Stomach smooth muscle (tissue), 2 donors: Measurements from ENCODE around the gene CLCNKA.
"Not testable (repeated sequence)": the region's sequence is repeated elsewhere in the genome, so short reads cannot be mapped to it uniquely, and the experiment has no call there.

Experiments
- H3K27ac ChIP-seq: one replicate; pipeline ENCODE4 v1.7.0; 2013; ENCODE audit warnings: mild to moderate bottlenecking, low read length, inconsistent platforms
- H3K27me3 ChIP-seq, 2 donors: one replicate each; pipeline ENCODE4 v1.7.0; 2013; ENCODE audit warnings: low read length in 2 of 2; ENCODE audit not compliant: insufficient read depth in 2 of 2, control insufficient read depth in 1 of 2
- H3K36me3 ChIP-seq, 2 donors: one replicate each; pipeline ENCODE4 v1.7.0; 2013; ENCODE audit warnings: low read length in 2 of 2; ENCODE audit not compliant: control insufficient read depth in 2 of 2, insufficient read depth in 2 of 2
- H3K4me1 ChIP-seq: one replicate; pipeline ENCODE4 v1.7.0; 2013; ENCODE audit warnings: low read length; ENCODE audit not compliant: control insufficient read depth, insufficient read depth
- H3K4me3 ChIP-seq, 2 donors: one replicate each; pipeline ENCODE4 v1.7.0; 2013; ENCODE audit warnings: low read length in 2 of 2
- H3K9ac ChIP-seq, 2 donors: one replicate each; pipeline ENCODE4 v1.7.0; 2013; ENCODE audit warnings: low read length in 2 of 2, mild to moderate bottlenecking in 1 of 2
- H3K9me3 ChIP-seq, 2 donors: one replicate each; pipeline ENCODE4 v1.7.0; 2013; ENCODE audit warnings: low read length in 2 of 2; ENCODE audit not compliant: control insufficient read depth in 2 of 2
- donor health status: healthy.
- donor health status: Pancreatic carcinoma.

The CLCNKA gene

DNA sequence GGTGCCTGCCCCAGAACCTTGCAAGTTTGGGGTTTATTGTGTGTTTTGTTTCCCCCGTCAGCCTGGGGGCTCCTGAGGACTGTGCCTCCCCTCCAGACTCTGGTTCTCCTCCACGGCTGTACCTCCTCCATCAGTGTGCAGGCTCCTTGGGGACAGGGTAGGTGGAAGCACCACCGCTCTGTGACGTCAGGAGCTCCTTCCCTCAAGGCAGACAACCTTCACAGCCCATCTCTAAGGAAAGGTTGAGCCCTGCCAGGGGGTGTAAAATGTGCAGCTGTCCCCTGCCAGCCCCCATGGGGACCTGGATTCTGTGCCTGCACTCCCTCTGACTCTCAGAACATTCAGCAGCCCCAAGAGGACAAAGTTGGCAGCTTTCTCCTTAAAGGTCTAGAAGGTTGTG, 3.5 kb upstream of the CLCNKA start:
- Histone ChIP-seq H3K36me3 (peaks cover 0 to 2% of the 10 kb centered on the region in 2 donors), H3K27me3 (no peaks in the 10 kb centered on the region), H3K4me3 (peak overlapping the region; percentile 50 to 84), H3K9me3 (no peaks in the 10 kb centered on the region), H3K27ac (peak overlapping the region; percentile 98), H3K4me1 (peaks cover 87% of the 10 kb centered on the region), H3K9ac (peak overlapping the region; percentile 85 to 95)

DNA sequence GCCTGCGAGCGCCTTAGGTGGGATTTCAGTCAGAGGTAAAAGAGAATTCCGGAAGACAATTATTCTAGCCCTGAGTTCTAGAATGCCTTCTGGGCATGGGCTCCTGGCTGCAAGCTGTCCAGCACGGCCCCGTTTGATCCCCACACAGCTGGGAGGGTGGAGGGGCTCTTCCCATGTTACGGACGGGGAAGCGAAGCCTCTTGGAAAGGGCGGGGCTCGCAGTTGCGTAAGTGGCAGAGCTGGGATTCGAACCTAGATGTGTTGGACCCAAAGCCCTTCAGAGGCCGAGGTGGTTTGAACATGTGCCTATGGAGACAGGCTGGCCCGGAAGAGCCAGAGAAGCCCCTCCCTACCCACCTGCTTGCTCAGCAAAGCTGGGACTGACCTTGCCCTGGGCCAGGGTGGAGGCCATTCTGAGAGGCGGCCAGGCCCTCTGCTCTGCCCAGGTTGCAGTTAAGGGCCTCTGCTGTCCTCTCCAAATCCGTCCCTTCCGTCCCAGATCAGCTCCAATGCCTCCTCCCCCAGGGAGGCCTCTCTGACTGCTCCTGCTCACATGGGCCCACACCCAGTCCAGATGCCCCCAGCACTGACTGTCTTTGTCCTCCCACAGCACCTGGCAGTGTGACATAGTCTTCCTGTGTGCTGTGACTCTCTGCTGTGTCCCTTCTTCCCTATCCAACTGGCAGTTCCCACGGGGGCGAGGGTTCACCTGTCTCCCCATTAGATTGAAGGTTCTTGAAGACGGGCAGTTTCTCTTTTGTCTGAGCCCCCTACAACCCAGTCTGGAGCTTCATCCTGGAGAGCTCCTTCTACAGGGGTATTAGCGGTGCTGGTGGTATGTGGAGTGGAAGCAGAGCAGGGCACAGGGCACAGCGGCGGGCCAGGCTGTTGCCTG, 2.8 kb upstream of the CLCNKA start:
- Histone ChIP-seq H3K36me3 (peaks cover 0 to 2% of the 10 kb centered on the region in 2 donors), H3K9ac (peak overlapping the region; percentile 85 to 95), H3K9me3 (no peaks in the 10 kb centered on the region), H3K27me3 (no peaks in the 10 kb centered on the region), H3K4me1 (peaks cover 82% of the 10 kb centered on the region), H3K27ac (peak overlapping the region; percentile 98), H3K4me3 (peak overlapping the region in 1 of 2 donors; percentile 84)

DNA sequence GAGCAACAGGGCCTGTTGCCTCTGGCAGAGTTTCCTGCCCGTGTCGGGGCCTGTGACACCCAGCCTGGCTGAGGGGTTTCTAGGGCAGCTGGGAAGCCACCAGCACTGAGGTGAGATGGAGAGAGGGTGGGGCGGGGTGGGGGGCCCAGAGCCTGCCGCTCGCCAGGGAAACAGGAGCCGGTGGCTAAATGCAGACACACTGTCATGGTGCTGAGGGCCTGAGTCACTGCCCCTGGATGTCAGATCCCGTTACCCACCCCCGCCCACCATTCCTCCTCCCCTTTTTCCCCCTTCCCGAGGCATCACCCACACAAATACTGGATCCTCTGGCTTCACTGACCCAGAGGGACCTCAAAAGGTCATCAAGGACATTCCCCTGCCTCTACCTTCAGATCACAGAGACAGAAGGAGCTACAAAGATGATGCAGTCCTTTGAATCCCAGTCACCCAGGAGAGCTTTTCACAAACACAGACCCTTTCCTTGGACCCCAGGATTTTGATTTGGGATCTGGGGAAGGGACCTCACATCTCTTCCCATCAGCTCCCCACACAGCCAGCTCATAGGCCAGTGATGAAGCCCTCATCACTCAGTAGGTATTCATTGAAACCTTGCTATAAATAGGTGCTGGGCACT, 2.1 kb upstream of the CLCNKA start:
- H3K4me1 ChIP-seq: peaks cover 75% of the 10 kb centered on the region
- peak overlapping the region; percentile 98 for H3K27ac ChIP-seq
- peaks cover 0 to 2% of the 10 kb centered on the region in 2 donors for H3K36me3 ChIP-seq
- peak overlapping the region in 1 of 2 donors; percentile 15 for H3K4me3 ChIP-seq
- H3K27me3 ChIP-seq: no peaks in the 10 kb centered on the region
- peak overlapping the region; percentile 85 to 95 for H3K9ac ChIP-seq
- H3K9me3 ChIP-seq: no peaks in the 10 kb centered on the region

DNA sequence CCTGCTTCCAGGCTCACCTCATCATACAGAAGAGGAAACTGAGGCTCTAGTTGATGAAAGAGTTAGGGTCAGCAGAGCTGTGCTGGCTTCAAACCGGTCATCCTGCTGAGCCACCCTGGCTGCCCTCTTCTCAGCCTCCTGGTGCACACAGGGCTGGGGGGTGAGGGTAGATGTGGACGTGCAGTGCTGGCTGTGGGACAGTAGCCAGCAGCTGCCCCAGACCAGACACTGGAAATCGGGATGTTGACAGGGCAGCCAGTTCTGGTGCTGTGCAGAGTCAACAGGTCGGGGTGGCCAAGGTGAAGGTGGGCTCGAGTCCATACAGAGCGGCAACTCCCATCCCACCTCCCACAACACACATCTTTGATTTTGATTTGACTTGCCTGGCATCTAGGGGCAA, 1.5 kb upstream of the CLCNKA start:
- Histone ChIP-seq H3K9ac (peak overlapping the region; percentile 73 to 95), H3K27me3 (no peaks in the 10 kb centered on the region), H3K9me3 (no peaks in the 10 kb centered on the region), H3K4me1 (peaks cover 69% of the 10 kb centered on the region), H3K27ac (peak overlapping the region; percentile 98), H3K36me3 (no peaks in the 10 kb centered on the region), H3K4me3 (no peak overlapping the region)

DNA sequence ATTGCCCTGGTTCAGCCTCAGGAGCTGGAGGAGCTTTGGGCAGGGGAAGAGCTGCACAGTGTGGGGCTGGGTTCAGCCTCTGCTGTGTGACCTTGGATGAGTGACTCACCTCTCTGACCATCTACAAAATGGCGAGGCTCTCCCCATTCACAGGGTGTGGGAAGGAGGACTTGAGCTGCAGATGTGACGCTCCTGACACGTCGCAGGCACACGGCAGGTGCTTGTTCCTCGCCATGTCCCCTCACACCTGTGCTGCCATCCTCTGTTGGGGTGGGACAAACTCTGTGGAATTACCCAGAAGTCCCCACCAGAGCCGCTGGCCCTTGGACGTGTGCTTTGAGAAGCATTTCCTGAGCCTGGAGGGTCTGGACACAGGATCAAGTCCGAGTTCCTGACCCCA, 958 bp upstream of the CLCNKA start:
- H3K27me3 ChIP-seq, H3K9me3 ChIP-seq, H3K4me3 ChIP-seq, H3K36me3 ChIP-seq: not testable (repeated sequence)
- Histone ChIP-seq H3K4me1 (peaks cover 64% of the 10 kb centered on the region), H3K27ac (peak overlapping the region; percentile 98), H3K9ac (peak overlapping the region in 1 of 2 donors; percentile 95)

DNA sequence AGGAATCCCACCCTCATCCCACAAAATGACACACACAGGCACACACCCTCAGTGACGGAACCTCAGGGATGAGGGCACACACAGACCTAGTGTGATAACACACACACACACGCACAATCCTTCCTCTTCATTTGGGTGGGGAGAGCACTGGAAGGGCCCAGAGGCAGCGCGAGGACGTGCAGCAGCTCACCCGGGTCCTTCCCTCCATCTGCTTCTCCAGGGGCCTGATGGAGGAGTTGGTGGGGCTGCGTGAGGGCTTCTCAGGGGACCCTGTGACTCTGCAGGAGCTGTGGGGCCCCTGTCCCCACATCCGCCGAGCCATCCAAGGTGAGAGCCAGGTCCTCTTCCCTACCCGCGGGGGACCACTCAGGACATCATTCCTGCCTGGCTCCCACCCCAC, 557 bp downstream of the CLCNKA start:
- Histone ChIP-seq H3K36me3 (no peaks in the 10 kb centered on the region), H3K27ac (peak overlapping the region; percentile 60), H3K9ac (no peak overlapping the region), H3K9me3 (no peaks in the 10 kb centered on the region), H3K27me3 (no peaks in the 10 kb centered on the region), H3K4me1 (peaks cover 56% of the 10 kb centered on the region), H3K4me3 (no peak overlapping the region)

DNA sequence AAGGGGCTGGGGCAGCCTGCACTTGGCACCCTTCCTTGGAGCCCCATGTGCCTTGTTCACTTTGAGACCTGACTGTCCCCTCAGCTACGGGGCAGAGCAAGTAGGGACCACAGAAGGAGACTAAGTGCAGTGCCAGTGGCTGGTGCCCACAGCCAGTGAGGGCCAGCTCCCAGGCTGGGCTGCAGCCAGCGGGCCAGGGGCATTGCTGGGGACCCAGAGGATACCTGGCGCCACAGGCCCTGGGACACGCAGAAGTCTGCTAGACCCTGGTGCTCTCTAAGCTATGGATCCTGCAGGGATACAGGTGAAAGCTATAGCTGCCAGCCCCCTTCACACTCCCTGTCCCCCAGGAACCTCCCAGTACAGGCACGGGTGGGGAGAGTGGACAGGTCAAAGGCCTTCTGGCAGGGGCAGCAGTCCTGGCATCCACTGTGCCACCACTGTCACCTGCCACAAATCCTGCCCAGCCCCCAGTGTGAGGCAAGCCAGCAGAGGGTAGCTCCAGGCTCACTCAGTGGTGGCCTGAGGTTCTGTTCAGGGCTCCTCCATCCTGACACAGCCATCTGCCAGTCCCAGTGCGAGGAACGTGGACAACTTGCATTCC, 1.3 kb downstream of the CLCNKA start:
- Histone ChIP-seq H3K9ac (no peak overlapping the region), H3K27ac (no peak overlapping the region), H3K4me1 (peaks cover 51% of the 10 kb centered on the region)

DNA sequence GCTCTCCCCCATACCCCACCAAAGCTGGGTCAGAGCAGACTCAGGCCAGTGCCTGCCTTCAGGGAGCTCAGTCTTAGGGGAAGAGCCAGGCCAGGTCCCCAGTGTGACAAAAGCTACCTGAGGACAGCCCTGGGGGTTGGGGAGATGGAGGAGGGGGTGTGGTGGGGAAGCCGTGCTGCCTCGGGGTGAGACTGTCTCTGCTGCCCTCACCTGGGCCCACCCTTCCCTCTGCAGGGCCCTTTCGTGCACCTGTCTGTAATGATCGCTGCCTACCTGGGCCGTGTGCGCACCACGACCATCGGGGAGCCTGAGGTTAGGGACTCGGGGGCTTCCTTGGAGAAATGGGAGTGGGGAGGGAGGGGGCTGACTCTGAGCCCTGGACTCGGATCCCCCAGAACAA, 4.5 kb downstream of the CLCNKA start:
- H3K9me3 ChIP-seq, H3K36me3 ChIP-seq, H3K4me3 ChIP-seq, H3K27me3 ChIP-seq, H3K9ac ChIP-seq, H3K27ac ChIP-seq: not testable (repeated sequence)
- H3K4me1 ChIP-seq: peaks cover 27% of the 10 kb centered on the region

More for the DNA sequence above, 1.3 kb downstream of the CLCNKA start:
- Histone ChIP-seq H3K27me3 (no peaks in the 10 kb centered on the region), H3K9me3 (no peaks in the 10 kb centered on the region), H3K36me3 (no peaks in the 10 kb centered on the region), H3K4me3 (no peak overlapping the region)

- H3K36me3 ChIP-seq: no peaks in the 10 kb centered on the region
- H3K27ac ChIP-seq: no peak overlapping the region
- no peaks in the 10 kb centered on the region for H3K9me3 ChIP-seq
- H3K9ac ChIP-seq: peak overlapping the region in 1 of 2 donors; percentile 47
- H3K4me1 ChIP-seq: peaks cover 21% of the 10 kb centered on the region
- H3K27me3 ChIP-seq: no peaks in the 10 kb centered on the region
- peak overlapping the region in 1 of 2 donors; percentile 60 for H3K4me3 ChIP-seq
Observed at GRCh38 chr1:16026723-16027484, 5.1 kb downstream of the CLCNKA start.

DNA sequence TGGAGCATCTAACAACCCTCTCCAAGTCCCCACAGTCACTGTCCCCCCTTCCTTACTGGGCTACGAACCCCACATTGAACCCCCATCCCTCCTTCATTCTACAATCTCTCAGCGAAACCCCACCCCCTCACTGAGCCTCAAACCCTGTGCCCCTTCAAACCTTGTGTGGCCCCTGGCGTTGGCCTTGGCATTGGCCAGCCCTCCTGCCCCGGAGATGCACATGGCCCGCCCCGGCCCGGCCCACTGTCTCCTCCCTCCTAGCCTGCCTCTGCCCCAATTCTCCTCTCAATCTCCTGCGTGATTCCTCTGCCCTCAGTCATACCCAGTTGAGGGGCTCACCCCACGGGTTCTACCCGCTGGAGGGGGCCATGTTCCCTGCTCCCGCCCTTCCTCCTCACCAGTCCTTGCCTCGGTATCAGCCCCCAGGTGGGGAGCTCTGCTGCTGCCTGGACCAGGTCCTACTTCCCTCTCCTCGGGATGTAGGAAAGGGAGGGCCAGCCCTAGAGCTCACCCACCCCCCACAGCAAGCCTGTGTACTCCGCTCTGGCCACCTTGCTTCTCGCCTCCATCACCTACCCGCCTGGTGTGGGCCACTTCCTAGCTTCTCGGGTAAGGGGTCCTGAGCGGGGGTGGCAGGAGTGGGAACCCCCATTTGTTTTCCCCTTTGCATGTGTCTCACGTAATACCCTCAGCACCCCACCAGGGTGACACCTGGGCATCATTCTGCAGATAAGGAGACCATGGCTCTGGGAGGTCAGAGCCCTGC, 6.6 kb downstream of the CLCNKA start:
- H3K36me3 ChIP-seq: no peaks in the 10 kb centered on the region
- peaks cover 23% of the 10 kb centered on the region for H3K4me1 ChIP-seq
- no peak overlapping the region for H3K9ac ChIP-seq
- H3K27me3 ChIP-seq: no peaks in the 10 kb centered on the region
- no peaks in the 10 kb centered on the region for H3K9me3 ChIP-seq
- H3K4me3 ChIP-seq: no peak overlapping the region
- H3K27ac ChIP-seq: no peak overlapping the region
